ENCODE results near the gene CTNNBIP1.
"Not testable (repeated sequence)": the region's sequence is repeated elsewhere in the genome, so short reads cannot be mapped to it uniquely, and the experiment has no call there.

Gene CTNNBIP1

DNA sequence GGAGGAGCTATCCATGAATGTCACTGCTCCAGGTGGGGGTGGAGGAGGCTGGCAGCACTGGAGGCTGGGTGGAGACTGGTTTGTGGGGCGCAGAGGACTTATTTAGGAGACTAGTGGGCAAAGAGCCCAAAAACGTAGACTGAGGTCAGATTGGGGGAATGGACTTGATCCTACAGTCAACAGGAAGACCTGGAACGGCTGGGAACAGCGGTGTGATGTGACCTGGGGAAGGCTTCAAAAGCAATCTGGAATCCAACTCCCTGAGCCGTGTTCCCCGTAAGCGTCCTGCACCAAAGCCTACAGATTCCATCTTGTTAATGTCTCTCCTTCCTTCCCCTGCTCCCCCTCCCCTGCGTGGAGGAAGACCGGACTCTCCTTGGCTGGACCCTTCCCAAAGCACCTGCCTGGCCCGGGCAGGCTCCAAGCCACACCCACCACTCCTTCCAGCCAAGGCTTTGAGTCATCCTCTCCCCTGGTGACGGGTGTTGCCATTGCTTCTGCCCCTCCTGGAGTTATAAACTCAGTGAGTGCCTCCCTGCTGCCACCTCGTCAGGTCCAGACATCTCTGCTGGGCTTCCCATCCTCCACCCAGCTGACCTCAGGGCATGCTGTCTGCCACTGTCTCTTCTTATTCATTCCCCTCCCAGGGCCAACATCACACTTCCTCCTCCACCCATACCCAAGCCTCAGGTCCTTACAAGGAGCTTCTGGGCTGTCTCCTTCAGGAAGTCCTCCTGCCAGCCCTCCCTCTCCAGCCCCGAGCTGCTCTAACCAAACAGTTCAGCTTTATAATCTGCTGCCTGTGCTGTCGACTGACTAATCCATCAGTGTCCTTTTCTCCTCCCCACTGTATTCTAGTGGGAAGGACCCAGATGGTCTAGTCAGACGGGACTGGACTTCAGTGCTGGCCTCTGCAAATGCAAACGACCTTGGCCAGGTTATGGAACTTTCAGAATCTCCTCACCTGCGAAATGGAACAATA lies 84.7 kb downstream of the CTNNBIP1 start:
- DNase-seq: peak; percentile 81

- no peak for DNase-seq
These were observed 85.4 kb downstream of the CTNNBIP1 start for GRCh38 chr1:9824702-9825089.

GRCh38 chr1:9823943-9824701 lies 85.9 kb downstream of the CTNNBIP1 start, which contains the start of gene CLSTN1:
Gene CLSTN1, minus strand, starts transcription at chr1:9823965. Its CDS starts 232 bp downstream, at chr1:9823733.
- peak; percentile 89 for DNase-seq

DNA sequence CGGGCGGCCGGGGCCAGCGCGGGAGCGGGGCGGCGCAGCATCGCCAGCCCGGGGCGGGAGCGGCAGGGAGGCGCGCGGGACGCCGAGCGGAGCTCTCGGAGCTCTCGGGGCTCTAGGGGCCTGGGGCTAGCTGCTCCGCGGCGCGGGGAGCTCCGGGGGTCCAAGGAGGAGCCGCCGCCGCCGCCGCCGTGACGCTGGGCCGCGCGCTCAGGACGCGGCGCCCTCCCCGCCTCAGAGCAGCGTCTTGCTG lies 86.5 kb downstream of the CTNNBIP1 start:
- no peak for DNase-seq

DNA sequence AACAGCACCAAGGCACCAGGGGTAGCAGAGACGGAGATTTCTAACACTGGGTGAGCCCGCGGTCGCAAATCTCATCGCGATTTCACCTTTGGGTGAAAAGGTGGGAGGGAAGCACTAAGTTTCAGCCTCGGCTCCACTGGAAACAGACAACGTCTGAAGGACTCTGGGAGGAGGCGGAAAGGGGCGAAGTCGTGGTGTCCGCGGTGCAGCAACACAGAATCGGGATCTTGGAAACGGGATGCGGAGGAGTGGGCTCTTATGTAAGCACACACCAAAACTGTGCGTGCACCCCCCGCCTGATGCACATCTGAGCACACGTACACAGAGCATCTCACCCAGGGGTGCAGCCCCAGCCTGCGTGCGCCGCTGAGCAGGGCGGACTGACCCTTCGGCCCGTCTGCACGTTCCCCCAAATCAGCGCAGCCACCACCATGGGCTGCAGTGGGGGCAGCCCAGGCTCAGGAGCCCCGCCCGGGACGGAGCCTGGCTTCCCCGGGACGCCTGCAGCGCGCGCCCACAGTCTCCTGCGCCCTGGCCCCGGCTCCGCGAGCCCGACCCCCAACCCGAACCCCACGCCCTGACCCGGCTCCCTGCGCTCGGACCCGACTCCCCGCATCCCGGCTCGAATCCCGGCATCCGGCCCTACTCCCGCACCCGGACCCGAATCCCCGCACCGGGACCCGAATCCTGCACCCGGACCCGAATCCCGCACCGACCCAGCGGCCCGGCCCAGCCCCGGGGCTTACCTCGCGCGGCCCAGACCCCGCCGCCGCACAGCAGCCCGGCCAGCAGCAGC lies 87.0 kb downstream of the CTNNBIP1 start:
- DNase-seq: peak; percentile 41

DNA sequence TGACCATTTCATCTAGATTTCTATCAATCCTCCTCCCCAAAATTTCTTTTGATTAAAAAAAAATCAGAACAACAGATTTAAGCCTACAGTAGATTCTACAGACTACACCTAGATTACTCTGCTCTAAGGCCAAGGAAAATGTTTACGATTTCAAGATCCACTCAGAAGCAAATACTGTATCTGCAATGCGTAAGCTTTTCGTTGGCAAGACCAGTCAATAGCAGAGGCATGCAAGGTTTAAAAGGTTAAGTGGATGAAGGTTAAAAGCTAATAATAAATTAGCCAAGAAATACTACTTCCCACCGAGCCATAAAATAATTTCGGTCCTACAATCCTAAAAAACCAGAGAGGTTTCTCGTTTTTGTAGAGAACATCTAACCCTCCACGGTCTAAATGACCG lies 87.6 kb downstream of the CTNNBIP1 start:
- DNase-seq: peak; percentile 15

GRCh38 chr1:9821710-9822109 lies 88.4 kb downstream of the CTNNBIP1 start:
- no peak for DNase-seq

DNA sequence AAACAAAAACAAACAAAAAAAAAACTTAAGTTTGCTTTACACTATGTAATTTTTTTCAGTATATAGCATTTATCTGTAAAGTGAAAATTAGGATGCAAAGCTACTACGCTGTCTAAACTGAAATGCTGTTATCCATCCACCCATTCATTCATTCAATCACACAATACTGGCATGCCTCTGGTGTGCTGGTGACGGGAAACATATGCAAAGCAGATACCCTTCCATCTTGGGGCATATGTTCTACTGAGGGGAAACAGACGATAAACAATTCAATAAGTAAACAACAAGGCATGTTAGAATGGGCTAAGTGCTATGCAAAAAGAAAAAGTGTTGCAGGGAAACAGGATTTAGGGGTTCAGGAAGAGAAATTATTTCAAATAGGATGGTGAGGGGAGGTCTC lies 89.5 kb downstream of the CTNNBIP1 start:
- DNase-seq: no peak

- no peak for DNase-seq
These were observed 92.3 kb downstream of the CTNNBIP1 start for GRCh38 chr1:9817734-9818133.

GRCh38 chr1:9816199-9816598 lies 93.9 kb downstream of the CTNNBIP1 start:
- no peak for DNase-seq

DNA sequence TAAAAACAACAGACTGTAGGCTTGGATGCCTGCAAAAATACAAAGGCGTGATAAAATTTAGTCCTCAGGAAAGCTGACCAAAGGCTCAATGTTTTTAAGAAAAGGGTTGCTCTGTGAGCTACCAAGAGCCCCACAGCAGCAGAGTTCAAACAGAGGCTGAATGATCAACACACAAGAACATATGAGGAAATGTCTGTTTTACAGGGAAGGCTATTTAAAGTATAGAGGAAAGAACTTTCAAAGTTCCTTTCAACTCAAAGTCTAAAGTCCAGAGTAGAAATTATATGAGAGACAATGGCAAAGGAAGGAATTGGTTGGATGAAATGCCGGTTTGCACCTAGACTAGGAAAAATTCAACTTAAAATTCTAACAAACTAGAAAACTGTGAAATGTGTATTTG lies 94.9 kb downstream of the CTNNBIP1 start:
- no peak for DNase-seq

DNA sequence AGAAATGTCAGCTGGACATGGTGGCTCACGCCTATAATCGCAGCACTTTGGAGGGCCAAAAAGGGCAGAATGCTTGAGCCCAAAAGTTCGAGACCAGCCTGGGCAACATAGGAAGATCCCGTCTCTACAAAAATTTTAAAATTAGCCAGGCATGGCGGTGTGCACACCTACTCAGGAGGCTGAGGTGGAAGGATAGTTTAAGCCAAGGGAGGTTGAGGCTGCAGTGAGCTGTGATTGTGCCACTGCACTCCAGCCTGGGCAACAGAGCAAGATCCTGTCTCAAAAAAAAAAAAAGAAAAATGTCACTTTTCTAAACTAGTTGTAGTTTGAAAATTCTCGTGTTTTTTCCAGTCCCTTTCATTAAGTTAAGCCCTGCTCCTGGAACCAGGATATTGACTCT lies 95.5 kb downstream of the CTNNBIP1 start:
- DNase-seq: no peak

DNA sequence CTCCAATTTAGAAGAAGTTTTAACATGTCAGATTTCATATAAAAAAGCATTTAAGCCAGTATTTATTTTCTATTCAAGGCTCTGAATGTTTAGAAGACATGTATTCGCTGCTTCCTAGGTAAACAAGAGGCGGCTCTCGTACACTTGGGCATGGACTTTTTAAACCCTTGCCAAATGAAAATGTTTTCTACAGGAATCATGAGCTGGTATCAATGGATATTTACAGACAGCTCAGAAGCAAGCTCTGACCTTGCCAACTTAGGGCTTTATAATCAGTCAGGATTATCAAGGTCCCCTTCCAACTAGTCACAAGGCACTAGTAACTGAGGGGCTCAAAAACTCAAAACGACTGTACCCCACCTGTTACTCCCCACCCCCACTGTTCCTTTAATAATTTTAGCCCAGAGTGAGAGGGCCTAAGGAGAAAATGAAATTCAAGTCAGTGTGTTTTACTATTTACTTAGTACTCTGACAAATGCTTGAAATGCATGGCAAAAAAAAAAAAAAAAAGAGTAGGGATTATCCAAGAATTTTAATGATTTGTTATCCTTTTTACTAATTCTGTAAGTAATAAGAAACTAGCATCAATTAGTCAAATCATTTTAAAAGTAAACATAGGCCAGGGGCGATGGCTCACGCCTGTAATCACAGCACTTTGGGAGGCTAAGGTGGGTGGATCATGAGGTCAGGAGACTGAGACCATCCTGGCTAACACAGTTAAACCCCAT lies 98.7 kb downstream of the CTNNBIP1 start:
- DNase-seq: no peak

DNA sequence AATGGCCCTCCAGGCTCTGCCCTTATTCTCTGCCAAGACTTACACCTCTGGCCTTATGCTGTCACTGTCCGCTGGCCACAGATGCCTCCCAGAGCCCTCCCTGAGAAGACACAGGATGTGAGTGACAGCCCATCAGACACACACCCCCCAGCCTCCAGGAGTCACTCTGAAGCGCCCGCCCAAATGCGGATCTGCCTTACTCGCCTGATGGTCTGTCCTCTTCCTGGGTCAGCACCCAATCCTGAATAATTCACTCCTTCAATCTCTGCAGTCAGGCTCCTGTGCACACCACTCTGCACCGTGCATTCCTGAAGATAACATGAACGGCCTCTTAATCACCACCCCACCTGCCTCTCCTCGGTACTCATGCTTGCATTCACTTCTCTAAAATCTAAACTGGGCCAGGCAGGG lies 101.0 kb downstream of the CTNNBIP1 start:
- no peak for DNase-seq

GRCh38 chr1:9808459-9808858 lies 101.6 kb downstream of the CTNNBIP1 start:
- DNase-seq: no peak

GRCh38 chr1:9807541-9807940 lies 102.5 kb downstream of the CTNNBIP1 start:
- no peak for DNase-seq

GRCh38 chr1:9805972-9806371 lies 104.1 kb downstream of the CTNNBIP1 start:
- DNase-seq: not testable (repeated sequence)

DNA sequence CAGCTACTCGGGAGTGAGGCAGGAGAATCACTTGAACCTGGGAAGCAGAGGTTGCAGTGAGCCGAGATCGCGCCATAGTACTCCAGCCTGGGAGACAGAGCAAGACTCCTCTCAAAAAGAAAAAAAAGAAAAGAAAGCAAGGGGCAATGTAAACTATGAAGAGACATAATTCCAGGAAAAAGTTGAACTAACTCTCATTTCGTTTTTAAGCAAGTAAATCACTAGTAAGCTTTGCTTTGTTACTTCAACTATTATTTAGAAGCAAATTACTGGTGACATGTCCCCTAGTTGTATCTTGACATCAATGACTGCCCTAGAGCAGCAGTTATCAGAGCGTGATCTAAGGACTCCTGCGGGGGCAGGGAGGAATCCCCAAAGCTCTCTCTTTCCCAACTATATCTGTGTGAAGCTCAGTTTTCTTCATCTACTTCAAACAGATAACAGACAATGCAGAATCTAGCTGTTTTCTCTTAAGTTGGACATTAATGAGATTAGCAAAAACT lies 105.0 kb downstream of the CTNNBIP1 start:
- DNase-seq: no peak

- not testable (repeated sequence) for DNase-seq
These were observed 106.8 kb downstream of the CTNNBIP1 start for GRCh38 chr1:9803003-9803918.

GRCh38 chr1:9801909-9802308 lies 108.2 kb downstream of the CTNNBIP1 start:
- no peak for DNase-seq
